KG1 (cell line): ENCODE data around the gene C11orf24.

ENCODE experiments used
- DNase-seq: peaks from one replicate; lab custom pipeline; 2025; lab: John Stamatoyannopoulos, UW

The C11orf24 gene

GRCh38 chr11:68270196-68271022 lies 1.4 kb downstream of the C11orf24 start:
- no peak for DNase-seq

DNA sequence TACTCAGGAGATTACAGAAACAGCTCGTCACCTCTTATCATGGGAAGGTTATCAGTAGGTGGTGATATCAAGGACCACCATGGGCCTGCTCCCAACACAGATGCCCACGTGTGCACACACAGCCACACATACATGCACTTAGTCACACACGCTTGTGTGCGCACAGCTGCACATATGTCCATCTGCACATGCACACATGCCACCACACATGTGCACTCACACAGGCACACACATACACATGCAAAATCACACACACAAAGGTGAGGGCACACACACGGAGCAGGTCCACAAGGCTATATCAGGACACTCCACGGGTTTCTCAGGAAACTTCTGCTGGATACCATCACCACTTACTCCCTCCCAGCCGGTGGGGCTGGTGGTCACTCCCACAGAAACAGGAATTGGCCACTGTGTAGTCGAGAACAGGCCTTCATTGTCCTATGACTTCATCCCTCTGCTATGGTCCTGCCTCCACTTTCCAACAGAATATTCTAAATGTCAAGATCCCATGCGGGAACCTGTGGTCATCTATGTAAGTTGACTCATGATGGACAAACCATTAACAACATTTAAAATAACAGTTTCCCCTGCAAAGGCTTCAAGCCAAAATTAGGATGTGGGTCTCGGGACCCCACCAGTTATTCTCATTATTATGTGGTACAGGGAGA lies 2.2 kb downstream of the C11orf24 start:
- no peak for DNase-seq

- no peak for DNase-seq
These were observed 3.9 kb downstream of the C11orf24 start for GRCh38 chr11:68267881-68268240.

- no peak for DNase-seq
These were observed 4.6 kb downstream of the C11orf24 start for GRCh38 chr11:68266936-68267880.

DNA sequence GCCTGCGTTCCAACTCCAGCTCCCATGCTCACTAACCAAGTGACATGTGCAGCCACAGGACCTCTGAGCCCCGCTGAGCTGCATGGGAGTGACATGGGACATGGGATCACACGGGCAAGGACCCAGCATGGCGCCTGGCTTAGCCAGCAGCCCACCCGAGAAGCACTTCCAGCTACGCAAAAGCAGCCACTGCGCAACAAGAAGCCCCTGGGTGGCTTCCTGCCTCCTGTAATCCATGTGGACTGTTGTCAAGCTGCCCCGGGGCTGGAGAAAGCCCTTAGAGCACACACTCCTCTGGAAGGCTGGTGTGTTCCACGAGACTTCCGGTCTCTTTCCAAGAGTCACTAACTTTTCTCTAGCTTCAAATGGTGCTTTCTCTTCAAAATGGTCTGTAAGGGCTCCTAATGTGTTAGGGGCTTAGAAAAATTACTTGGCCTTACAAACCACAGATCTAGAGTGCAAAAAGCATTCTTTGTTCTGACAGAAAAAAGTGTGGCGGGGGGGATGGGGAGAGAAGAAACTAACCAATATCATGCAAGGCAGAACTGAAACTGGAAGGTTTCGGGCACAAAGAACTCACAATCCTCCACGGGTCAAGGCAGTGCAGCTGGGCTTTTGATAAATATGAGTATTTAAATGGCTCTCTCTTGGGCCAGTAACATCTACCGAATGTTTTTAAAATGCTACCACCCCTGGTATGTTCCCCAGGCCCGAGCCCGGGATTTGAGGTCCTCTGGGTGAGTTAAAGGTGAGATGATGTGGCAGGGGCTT lies 5.5 kb downstream of the C11orf24 start:
- no peak for DNase-seq

DNA sequence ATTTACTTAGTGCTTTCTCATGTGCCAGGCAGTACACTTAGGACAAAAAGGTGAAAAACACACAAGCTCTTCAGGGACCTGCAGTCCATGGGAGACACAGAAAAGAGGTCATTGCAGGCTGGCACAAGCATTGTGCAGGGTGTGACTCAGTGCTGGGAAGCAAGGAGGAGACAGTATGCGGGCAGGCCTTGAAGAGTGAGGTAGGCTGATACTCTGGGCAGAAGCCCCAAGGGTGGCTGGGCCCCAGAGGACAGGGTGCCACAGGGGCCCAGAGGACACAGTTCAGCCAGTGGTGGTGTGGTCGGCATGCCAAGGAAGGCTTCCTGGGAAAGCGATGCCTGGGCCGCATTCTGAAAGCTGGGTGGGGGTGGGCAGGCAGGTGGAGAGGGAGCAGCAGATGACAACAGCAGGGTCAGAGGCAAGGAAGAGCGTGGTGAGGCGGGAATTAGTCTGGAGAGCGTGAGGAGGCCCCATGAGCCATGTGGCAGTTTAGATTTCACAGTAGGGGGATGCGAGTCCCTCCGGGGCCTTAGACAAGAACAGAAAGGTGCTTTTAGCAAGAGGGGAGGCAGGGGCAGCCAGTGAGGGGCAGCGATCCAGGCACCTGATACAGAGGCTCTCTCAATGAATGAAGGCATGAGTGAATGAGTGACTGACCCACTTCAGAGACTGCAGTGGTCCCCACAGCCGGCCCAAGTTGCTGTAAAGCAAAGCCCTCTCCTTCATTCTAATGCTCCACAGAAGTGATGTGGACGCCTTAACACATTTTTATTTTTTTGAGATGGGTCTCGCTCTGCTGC lies 6.8 kb downstream of the C11orf24 start:
- DNase-seq, result no peak

GRCh38 chr11:68264244-68264643 lies 7.5 kb downstream of the C11orf24 start:
- no peak for DNase-seq

DNA sequence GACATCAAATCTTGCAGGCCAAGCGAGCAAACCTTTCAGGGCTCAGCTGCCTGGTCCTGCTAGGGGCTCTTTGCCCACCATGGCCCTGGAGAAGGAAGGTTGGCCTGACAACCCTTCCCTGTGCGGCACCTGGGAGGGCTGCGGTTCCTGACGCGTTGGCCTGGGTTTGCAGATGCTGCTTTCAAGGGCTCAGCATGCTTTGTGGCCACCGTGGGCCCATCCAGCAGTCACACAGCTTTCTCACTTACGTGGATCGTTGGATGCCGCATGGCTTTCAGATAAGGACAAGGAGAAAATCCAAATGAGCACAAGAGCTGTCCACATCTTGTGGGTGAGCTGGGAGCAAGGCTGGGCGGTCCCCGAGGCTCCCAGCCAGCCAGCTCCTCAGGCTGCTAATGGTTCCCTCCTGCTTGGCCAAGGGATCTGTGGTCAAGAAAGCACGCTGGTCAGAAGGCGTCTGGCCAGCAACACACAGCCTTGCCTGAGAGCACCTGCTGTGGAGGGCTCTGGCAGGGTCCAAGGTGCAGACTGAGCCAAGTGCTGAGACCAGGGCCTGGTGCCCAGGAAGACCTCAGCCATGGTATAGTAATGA lies 8.2 kb downstream of the C11orf24 start:
- no peak for DNase-seq

GRCh38 chr11:68262544-68262827 lies 9.3 kb downstream of the C11orf24 start:
- DNase-seq, result no peak

- DNase-seq, result no peak
These were observed 9.8 kb downstream of the C11orf24 start for GRCh38 chr11:68261749-68262543.

GRCh38 chr11:68261006-68261405 lies 10.8 kb downstream of the C11orf24 start:
- DNase-seq, result no peak

GRCh38 chr11:68260484-68260883 lies 11.3 kb downstream of the C11orf24 start:
- no peak for DNase-seq

DNA sequence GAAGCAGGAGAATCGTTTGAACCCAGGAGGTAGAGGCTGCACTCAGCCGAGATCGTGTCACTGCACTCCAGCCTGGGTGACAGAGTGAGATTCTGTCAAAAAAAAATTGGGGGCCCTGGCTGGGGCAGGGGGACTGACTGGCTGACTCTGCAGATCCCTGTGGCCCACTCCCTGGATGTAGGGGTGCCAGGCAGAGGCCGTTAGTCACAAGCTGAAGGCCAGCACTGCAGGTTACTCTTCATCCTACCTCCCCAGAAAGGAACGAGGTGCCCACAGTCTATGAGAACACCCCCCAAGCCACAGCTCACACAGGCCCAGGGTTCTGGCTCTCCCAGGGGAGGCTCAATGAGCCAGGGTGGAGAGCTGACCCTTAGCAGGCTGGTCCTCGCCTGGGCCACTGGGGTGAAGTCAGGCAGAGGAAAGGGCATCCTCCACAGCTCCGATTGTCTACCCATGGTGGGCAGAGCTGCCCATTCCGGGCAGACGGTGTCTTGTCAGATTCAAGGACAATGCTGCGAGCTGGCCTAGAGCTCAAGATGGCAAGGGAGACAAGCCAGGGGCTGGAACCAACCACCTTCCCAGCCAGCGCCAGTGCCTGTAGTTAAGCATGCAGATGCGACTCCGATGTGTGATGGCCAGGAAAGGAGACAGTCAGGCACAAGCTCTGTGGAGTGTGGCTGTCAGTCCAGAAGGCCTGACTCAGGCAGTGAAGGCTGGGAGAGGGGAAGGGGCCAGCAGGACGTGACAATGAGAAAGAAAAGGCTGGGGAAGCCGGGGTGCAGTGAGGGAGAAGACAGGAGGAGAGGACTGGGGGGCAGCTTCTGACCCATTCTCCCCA lies 12.4 kb downstream of the C11orf24 start:
- no peak for DNase-seq

DNA sequence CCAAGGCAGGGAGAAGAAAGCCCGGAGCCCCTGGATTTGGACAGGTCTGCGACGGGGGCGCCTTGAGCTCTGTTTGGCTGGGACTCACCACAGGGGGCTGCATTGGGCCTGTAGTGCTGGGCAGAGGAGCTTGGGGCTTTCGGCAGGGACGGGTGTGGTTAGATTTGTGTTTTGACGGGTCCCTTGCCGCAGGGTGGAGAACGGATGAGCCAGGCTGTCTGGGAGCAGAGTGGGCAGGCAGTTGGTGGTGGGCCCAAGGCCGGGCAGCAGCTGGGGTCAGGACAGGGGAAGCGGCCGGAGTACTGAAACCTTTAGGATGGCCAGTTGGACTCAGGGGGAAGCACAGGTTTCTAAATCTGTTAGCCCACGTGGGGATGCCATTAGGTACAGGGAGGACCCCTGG lies 13.4 kb downstream of the C11orf24 start:
- no peak for DNase-seq

DNA sequence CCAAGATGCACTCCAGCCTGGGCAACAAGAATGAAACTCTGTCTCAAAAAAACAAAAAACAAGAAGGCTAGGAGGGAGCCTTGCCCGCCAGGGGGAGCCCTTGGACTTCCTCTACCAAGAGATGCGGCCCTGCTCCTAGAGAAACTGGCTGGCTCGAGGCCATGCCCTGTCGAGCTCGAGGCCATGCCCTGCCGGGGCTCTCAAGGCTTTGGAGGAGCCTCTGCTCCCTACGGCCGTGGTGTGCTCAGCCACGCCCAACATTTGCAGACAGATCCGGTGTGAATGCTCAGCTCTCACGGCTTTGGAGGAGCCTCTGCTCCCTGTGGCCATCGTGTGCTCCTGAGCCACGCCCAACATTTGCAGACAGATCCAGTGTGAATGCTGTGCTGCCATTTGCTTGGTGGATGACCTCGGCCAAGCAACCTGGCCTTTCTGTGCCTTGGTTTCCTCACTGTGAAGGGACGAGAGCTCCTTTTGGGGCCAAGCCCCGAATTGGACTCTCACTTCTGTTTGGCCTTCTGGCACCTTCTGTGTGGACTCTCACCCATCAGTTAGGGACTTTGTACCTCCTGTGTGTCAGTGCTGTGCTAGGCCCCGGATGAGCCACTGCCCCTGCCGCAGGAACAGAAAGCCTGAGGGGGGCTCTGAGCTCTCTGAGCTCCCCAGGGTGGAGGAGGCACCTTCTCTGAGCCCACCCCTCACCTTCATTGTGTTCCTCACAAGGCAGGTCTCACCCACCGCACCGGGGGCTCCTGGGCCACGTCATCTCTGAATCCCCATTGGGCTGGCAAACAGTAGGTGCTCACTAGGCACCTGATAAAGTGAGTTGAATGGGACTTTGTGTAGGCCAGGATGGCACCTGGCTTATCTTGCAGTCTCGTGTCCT lies 14.1 kb downstream of the C11orf24 start:
- DNase-seq, result peak; percentile 92

GRCh38 chr11:68256331-68256741 lies 15.4 kb downstream of the C11orf24 start:
- DNase-seq, result no peak

- DNase-seq, result no peak
These were observed 16.2 kb downstream of the C11orf24 start for GRCh38 chr11:68255526-68255925.

DNA sequence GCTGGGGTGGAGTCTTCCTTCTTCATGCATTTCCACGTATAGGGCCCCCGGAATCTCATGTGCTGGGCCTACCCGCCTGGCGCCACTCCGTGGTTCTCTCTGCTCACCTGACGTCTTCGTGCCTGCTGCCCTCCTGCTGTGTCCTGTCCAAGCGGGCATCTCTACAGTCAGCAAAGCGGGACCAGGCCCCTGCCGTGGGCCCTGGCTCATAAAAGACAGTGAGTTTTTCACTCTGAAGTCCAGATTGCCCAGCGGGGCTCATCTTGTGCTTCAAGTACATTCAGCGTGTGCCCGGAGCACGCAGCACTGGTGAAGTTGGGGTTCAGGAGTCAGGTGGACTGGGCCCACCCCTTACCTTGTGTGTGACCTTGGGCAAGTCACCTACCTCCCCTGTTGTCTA lies 17.4 kb downstream of the C11orf24 start:
- DNase-seq, result no peak
